HG03521 (cell line): ENCODE measurements around the gene UAP1L1.
"Not testable (repeated sequence)": the region's sequence is repeated elsewhere in the genome, so short reads cannot be mapped to it uniquely, and the experiment has no call there.

Experiments used
- ATAC-seq: cut with Tn5 transposase; IDR thresholded peaks from one replicate; pipeline ENCODE4 v1.9.1; 2021; ENCODE audit warnings: mild to moderate bottlenecking, moderate library complexity; ENCODE audit not compliant: unreplicated experiment

UAP1L1 gene, protein sequence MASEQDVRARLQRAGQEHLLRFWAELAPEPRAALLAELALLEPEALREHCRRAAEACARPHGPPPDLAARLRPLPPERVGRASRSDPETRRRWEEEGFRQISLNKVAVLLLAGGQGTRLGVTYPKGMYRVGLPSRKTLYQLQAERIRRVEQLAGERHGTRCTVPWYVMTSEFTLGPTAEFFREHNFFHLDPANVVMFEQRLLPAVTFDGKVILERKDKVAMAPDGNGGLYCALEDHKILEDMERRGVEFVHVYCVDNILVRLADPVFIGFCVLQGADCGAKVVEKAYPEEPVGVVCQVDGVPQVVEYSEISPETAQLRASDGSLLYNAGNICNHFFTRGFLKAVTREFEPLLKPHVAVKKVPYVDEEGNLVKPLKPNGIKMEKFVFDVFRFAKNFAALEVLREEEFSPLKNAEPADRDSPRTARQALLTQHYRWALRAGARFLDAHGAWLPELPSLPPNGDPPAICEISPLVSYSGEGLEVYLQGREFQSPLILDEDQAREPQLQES

DNA sequence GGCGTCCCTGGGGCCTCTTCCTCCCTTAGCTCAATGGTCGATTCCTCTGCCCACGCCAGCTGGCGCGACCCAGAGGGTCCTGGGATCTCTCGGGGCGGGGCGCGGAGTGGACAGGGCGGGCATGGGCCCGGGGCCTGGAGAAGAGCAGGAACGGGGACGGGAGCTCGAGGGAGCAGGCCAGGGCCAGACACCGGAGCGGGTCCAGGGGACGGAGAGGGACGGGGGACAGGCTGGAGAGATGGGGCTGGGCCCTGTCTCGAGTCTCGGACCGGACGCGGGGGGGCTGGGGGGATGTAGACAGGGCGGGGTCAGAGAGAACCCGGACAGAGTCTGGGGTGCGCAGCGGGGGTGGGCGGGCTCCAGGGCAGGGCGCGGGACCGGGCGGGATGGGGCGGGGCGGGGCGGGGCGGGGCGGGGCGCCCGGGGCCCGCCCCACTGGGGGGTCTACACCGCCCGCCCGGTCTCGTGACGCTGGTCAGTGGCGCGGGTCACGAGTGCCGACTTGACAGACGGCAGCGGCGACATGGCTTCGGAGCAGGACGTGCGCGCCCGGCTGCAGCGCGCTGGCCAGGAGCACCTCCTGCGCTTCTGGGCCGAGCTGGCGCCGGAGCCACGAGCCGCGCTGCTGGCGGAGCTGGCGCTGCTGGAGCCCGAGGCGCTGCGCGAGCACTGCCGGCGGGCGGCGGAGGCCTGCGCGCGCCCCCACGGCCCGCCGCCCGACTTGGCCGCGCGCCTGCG, at the start of gene UAP1L1:
UAP1L1 (plus strand) TSS at position 508 of the 738 bp plus-strand sequence; CDS start at position 524, 16 bp downstream.
- ATAC-seq = peak; percentile 62

DNA sequence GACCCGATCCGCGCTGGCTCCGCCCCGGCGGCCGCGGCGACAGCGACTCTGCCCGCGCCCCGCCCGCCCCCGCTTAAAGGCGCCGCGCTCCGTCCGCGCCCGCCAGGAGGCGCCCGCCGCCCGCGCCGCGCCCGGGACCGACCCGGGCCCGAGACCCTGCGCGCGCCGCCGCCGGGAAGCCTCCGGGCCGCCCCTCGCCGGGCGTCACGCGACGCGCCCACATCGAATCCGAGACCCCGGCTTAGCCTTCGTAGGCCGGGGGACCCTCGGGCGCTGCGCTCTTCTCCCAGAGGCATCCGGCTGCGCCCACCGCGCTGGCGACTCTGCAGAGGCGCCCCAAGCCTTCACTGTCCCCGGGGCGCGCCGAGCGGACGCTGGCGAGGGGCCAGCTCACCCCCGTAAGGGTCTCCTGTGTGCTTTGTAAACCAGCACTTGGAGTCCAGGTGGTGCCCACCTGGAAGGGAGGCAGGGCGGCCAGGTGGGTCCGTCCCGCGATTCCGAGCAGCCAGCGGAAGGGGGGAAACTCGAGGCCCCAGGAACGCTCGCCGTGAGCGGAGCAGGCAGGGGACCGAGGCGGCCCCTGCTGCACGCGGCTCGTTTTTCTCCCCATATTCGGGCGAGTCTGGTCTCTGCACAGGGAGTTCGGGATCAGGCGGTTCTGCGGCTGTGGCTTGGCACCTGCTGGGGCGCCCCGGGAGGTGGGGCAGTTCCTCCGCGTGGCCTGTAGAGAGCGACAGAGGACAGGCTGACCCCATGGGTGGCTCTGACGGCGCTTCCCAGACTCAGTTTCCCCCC, 48.9 kb upstream of the UAP1L1 start:
- peak; percentile 48 for ATAC-seq

DNA sequence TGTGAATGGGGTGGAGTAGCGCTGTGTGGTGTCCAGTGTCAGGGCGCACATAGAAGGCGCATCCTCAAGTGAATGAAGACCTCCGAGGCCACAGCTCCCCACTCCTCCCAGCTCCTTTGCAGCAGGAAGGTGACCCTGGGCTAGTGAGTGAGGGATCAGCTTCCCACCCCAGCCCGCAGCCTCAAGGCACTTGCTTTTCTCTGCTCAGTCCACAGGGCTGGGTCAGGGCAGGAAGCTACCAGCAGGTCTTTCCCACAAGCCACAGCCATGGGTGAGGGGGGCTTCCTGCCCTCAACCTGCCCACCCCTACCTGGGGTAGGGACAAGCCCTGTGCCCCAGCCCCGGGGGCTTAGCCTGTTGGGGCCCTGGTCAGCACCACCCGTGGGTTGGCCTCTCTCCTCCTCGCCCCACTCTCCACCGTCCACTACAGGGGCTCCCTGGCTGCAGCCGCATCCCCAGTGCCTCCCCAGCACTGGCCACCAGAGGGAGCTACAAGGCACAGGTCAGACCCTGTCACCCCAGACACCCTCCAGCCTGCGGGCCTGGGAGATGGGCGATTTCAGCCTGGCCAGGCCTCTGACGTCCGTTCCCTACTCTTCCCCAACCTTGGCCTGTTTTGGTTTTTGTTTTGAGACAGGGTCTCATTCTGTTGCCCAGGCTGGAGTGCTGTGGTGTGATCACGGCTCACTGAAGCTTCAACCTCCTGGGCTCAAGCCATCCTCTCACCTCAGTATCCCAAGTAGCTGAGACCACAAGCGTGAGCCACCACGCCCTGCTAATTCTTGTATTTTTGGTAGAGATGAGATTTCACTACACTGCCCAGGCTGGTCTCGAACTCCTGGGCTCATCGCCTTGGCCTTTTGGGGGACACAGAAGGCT, 48.0 kb upstream of the UAP1L1 start:
- no peak for ATAC-seq

DNA sequence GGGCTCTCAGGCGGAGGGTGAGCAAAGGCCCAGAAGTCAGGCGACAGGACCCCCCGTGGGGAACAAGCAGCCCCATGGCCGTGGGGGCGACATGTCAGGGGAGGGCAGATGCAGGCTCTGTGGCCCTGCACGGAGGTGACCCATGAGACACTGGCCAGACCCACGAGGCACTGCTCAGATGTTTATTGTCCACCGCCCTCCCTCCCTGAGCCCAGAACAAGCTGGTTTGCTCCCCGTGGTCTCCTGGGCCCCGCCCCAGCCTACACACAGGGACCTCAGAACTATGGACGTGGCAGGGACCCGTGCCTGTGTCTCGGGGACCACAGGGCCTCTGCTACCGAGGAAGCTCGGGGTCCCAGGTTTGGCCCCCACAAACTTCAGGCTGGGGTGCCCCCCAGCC, 47.3 kb upstream of the UAP1L1 start:
- ATAC-seq = no peak

DNA sequence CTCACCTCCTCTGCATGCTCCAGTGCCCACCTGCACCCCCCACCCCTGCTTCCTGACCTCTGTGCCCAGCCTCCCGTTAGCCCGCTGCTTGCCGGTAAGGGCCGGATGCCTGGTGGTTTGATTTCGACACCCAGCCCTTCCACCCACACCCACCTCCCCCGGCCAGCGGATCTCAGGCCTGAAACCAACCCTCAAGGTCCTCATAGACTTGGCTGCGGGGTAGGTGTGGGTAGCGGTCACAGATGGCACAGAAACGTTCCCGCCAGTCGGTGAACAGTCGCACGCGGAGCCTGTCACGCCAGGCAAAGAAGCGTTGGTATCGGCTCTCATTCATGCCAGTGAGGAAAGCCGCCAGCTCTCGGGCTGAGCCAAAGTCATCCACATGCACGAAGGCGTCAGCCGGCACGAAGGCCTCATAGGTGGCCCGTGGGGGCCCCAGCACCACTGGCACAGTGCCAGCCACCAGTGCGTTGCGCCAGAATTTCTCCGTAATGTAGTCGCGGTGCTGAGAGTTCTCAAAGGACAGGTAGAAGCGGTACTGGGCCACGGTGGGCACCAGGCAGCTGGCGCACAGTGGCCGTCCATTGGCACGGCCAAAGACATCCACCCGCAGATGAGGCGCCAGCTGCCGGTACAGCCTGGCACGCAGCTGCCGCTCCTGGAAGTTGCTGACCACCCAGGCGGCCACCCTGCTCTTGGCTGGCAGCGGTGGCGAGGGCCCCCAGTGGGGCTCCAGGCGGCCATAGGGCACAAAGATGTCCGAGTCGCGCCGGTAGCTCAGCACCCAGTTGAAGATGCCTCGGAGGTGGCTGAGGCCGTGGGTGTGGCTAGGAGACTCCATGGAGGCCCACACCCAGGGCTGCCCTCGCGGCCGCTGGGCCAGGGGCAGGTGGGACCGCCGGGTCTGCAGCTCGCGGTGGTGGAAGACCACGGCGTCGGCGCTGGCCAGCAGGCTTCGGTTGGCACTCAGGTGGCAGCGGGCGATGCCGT, 46.5 kb upstream of the UAP1L1 start:
- no peak for ATAC-seq

DNA sequence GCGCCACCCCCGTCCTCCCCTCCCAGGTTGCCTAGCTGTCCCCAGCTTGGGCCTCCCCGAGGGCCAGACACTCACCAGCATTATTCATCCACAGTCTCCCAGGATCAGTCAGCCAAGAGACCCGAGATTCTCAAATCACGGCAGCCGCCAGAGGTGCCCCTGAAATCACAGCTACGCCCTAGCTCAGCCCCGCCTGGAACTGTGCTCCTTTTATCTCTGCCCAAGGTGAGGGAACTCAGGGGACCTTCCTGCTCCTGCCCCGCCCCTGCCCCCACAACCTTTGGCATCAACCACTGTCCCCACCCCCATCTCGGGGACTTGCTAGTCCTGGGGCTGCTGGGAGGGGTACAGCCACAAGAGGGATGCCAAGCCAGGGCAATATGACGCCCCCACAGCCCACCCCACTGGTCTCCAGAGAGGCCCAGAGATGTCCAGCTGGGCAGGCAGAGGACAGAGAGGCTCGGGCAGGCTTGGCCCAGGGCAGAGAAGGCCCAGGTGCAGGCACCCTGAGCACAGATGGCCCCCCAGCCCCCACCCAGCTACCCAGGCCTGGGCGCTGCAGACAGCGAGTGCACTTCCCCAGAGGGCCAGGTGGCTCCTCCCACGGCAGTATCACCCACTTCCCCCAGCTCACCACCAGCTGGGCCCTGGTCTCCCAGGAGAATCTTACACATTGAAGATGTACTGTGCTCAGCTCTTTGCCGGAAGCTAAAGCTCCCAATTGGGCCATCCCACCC, 45.2 kb upstream of the UAP1L1 start, which contains the start of gene FUT7:
FUT7 (minus strand) TSS at position 185 of the 737 bp plus-strand sequence; CDS start at position 88, 97 bp downstream.
- ATAC-seq = no peak

DNA sequence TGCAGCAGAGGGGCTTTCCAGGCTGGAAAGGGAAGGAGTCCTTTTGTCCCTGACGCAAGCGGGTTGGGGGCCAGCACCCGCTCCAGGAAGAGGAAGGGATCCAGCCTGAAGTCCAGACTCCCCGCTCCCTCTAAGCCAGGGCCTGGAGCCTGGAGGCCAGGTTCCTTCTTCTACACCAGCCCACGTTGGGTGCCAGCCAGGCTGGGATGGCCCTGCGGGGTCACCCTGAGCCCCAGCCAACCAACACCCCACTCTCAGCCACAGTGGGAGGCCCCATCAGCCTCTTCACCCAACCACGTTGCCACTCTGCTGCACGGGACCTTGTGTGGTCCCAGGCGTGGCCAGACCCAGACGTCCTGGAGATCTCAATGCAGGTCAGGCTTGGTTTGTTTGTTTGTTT, 44.5 kb upstream of the UAP1L1 start:
- ATAC-seq = no peak

DNA sequence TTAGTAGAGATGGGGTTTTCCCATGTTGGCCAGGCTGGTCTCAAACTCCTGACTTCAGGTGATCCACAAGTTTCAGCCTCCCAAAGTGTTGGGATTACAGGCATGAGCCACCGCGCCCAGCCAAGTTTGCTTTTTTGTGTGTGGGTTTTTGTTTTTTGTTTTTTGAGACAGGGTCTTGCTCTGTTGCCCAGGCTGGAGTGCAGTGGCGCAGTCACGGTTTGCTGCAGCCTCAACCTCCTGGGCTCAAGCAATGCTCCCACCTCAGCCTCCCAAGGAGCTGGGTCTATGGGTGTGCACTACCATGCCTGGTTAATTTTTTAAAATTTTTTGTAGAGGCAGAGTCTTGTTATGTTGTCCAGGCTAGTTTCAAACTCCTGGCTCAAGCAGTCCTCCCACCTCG, 43.8 kb upstream of the UAP1L1 start:
- not testable (repeated sequence) for ATAC-seq

DNA sequence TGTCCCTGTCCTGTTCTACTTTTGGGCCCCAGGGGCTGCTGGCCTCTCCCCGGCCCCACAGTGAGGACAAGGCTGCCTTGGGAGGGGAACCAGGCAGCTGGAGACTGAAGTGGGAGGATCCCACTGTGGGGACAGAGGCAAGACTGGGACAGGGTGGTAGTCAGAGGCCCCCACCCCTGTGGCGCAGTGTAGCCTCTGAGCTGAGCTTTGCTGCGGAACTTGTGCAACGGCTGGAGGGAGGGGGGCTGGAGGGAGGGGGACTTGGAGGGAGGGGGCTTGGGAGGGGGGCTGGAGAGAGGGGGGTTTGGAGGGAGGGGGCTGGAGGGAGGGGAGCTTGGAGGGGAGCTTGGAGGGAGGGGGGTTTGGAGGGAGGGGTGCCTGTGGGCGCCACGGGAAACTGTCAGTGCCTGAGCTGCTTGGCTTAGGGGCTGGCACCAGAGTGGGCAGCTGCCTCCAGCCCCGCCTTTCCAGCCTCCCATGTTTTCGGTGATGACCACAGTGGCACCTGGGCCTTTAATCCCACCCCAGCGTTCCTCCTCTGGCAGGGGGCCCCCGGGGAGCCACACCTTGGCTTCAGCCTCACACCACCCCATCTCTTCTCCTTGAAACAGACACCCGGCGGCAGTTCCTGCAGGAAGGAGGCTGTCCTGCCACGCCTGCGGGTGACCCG, 43.1 kb upstream of the UAP1L1 start:
- ATAC-seq = no peak

DNA sequence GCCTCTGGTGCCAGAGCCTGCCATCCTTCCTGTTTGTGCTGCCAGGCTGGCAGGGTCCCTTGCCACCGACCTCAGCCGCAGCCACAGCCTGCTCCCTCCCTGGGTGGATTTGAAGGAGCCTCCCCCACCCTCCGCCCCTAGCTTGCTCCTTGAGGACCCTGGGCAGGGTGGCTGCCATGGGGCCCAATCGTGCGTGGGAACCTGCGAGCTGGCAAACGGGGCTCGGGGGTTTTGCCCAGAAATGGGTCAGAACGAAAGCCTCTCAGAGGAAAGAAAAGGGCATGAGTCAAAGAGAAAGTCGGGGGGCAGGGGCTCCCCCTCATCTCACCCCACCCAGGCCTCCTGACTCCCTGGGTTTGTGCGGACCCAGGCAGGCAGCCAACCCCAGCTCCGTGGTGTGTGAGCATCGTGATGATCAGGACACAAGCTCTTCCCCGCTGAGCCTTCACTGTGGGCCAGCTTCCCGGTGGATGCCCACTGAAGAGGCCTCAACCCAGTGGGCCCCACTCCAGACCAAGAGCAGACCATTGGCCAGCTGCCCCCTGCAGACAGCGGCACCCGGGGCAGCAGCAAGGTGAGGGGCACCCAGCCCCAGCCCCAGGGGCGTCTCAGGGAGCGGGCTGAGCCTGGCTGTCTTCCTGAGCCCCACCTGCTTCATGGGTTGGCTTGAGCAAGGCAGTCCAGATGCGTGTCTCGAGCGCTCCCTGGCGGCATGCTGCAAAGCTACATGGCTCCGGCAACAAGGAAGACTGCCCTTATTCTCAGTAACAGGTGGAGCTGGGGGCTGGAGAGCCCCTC, 42.4 kb upstream of the UAP1L1 start:
- ATAC-seq = no peak

DNA sequence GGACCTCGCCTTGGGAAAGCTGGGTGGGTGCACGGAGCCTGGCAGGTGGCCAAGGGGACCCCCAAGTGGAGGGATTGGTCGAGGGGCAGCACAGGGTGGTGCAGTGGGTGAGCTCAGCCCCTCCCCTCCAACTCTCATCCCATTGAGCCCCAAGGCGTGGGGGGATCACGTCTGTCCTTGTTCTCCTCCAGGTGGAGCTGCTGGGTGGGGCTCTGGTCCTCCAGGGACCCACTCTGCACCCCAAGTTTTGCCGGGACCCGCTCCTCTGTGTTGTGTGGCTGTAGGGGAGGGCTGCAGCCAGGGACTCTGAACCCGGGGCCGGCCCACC, 41.8 kb upstream of the UAP1L1 start:
- ATAC-seq = no peak

DNA sequence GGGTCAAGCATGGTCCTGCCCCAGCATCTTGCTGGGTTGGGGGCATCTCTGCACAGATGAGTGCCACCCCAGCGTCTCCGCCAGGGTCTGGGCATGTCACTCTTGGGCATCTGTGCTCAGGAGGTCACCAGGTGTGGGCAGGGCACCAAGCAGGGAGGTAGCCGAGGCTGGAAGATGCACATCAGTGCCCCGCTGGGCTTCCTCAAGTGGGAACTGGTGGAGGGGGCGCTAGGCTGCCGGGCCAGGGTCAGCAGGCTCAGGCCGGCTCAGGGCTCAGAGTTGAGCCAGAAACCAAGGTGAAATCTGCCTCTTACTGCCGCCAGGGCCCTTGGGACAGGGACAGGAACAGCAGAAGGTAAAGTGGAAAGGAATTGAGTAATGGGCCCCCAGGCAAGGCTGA, 41.4 kb upstream of the UAP1L1 start:
- no peak for ATAC-seq

DNA sequence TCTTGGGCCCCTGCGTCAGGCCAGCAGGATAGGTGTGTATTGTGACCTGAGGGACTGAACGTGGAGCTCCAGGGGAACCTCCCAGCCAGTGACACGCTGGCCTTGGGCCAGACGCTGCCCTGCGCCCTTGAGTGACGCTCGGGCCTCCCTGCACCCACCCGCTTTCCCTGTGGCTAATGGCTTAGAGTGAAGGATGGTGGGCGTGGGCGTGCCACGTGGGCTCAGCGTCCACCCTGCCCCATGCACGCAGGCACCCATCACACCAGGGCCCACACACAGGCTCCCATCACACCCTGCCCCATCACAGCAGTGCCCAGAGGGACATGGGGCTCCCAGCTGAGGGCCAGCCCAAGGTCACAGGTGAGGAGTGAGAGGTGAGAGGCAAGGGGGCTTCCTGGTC, 40.3 kb upstream of the UAP1L1 start:
- no peak for ATAC-seq

DNA sequence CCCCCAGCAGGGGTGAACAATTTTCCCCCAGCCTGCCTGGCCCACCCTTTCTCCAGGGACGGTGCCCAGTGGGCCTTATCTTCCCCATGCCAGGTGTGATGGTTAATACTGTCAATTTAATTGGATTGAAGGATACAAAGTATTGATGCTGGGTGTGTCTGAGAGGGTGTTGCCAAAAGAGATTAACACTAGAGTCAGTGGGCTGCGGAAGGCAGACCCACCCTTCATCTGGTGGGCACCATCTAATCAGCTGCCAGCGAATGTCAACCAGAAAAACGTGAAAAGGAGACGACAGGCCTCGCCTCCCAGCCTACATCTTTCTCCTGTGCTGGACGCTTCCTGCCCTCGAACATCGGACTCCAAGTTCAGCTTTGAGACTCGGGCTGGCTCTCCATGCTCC, 39.8 kb upstream of the UAP1L1 start:
- no peak for ATAC-seq

DNA sequence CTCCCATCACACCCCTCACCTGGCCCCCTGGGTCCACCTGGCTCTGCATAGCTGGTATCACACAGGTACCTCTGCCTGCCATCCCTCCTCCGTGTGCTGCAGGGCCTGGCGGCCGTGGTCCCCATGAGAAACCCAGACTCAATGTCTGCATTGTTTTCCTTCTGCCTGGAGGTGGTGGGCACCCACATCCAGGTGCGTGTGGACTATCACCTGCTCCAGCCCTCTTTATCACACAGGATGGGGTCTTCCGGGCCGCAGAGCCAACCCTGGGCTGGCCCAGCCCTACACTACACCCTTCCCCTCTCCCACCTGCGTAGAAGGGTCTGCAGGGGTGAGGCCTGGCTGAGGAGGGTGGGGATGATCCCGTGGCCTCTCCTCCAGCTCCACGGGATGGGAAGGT, 38.4 kb upstream of the UAP1L1 start:
- no peak for ATAC-seq

DNA sequence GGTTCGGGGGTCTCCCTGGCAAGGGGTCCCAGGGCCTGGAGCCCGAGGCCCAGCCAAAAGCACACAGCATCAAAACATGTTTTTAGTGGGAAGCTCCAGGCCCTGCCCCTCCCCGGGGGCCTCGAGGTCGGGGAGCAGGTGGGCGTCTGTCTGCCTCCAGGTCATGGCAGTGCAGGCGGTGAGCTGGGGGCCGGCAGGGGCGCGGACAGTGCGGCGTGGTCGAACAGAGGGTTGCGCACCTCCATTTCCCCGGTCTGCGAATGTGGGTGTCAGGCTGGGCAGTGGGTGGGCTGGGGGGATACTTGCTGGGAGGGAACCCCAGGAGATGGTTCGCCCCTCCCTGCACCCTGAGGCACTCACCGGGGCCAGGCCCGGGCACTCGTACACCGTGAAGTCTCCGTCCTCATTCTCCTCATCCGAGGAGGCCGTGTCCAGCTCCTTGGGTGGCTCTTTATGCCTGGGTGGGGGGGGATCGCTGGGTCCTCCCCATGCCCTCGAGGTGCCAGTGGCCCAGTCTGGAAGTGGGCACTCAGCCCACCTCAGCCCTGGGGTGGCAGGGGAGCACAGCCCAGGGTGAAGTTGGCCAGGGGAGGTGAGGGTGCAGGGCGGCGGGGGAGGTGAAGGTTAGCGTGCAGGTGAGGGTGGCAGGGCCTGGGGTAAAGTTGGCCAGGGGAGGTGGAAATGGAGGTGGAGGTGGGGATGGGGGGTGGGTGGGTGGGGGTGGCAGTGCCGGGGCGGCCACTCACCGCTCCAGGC, 37.5 kb upstream of the UAP1L1 start:
- ATAC-seq = no peak
